ENCODE measurements around the gene BHLHE41.
A peak's percentile ranks its signal among the peaks of the same experiment; 100 is the strongest.

The BHLHE41 gene

DNA sequence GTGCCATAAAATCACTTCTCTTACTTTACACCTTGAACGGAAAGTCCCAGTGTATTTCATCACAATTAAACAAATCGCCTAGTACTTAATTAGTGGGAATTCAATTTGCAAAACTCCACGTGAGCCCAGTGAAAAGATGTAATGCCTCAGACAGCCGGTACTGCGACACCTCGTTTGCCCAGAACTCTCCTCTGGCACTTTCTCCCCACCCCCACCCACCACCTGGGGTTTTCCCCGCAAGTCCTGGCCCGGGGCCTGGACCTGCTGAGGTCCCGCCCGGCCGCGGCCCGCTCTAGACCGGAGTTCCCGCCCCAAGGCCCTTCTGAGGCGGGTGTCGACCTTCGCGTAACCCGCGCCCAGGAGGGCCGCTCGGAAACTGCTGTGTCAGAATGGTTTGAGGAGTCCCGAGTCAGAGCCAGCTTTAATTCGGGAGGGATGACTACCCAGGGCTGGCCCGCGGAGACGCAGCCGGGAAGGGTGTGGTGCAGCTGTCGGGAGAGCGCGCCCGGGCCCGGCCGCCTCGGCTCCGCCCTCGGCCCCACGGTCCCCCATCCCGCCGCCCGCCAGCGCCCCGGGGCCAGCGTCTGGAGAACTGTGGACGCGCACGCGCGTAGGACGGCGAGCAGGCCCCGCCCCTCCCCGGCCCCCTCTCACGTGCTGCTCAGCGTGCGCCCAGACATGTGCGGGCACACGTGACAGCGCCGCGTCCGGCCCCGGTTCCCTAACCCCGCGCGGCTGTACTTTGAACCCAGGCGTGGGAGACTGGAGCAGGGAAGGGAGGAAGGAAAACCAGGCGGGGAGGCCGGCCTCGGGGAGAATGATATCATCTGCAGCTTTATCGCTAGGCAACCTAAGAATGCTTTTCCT is 10.8 kb downstream of the BHLHE41 start:
- peak; percentile 92 for DNase-seq (ENCODE audit: low spot score)

DNA sequence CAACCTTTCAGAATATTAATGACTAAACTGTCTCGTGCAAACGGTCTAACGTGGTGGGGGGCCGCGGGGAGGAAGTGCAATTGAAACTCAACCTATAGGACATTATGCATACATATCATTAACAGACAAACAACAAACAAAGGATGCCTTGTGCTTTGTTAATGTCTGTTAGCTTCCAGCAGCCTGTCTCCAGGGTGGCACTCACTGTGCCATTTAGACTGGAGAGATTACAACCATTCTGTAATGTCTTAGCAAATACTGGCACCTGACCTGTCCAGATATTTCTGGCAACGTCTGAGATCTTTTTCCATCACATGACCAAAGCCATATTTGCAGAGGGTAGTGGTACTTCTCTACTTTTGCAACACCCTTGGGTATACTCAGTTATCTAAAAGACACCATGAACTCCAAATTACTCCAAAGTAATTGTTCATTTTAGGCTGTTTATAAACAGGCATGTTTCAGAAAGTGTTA is 11.6 kb downstream of the BHLHE41 start:
- no peak for DNase-seq (ENCODE audit: low spot score)

DNA sequence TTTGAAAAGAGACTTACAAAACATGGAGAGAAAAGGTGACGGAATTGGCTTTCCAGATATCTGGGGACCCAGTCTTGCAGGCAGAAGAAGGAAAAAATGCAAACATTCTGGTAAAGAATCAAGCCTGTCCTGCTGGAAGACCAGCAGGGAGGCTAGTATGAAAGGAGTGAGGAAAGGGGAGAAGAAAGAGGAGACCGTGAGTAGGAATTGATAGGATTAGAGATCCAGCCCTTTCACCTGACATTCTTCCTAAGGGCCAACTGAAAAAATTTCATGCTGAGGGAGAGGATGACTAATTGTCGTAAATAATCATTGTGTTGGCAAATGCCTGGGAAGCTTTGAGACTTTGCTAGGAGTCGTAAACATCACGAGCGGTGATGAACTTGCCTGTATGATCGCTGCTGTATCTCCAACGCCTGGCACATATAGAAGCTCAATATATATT is 12.1 kb downstream of the BHLHE41 start:
- no peak for DNase-seq (ENCODE audit: low spot score)

DNA sequence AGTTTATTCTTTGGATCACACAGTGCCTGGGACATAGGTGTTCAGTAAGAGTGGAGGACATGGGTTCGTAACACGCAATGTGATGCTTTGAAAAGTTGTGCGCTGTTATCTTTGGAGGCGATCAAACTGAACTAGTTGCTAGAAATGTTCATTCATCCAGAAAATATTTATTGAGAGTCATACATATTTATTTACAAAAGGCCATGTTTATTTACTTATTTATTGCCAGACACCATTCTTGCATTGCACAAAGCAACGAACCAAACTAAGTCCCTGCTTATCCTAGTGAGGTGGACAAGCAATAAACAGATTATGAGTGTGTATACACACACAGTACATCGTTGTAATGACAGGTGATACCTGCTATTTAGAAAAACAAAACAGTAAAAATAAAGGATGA is 12.6 kb downstream of the BHLHE41 start:
- DNase-seq (ENCODE audit: low spot score): no peak

DNA sequence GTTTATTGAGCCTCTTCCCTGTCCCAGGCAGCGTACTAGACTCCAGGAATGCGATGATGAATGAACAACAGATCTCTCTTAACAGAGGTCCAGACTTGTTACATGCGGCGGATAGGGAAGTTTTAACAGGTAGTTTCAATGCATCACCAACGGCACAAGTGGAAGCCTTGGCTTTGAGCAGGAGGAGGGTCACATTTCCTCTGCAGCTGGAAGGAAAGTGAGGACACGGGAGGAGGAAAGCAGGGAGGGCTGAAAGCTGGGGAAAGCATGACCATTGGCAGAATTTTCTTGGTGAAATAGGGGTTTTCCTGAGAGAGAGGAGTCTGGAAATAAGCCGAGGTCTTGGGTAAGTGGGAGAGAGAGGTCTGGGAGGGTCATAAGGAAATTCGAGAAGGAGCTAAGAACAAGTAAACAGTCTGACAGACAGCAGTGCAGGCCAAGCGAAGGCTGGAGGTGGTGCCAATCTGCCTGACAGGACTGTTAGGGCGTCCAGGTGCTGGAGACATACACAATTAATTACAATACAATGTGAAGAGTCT is 15.4 kb downstream of the BHLHE41 start:
- no peak for DNase-seq (ENCODE audit: low spot score)

DNA sequence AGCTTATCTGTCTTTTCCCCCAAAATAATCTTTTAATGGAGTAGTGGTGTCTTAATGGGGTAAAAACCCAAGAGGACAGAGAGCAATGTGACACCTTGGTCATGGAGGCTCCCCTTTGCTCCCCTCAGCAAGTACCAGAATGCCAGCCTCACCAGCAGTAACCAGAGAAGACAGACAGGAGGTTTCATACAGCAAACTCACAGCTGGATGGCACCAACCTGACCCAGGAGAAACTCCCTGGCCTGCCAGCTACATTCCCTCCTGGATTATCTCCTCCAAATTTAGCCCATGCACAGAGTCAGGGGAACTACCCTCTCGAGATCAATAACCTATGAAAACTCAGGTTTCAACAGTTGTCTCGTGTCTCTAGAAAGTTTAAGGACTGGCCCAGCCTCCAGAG is 15.9 kb downstream of the BHLHE41 start:
- DNase-seq (ENCODE audit: low spot score): no peak

DNA sequence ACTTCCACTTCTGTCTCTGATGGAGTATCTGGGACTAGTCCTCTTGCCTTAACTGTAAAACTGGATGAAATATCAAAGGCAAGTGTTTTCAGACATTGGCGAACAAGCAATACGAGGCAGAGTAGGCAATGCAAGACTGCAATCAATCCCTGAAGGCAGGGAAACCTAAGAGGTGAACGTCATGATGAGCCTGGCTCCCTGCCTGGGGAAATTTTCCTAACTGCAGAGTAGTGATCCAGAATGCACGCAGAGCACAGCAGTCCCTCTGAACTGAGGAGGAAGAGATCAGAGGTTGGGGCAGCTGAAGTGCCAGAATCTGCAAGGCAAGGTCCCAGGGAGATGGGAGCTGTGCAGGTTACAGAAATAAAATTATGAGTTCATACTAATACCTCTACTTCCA is 18.5 kb downstream of the BHLHE41 start:
- no peak for DNase-seq (ENCODE audit: low spot score)

DNA sequence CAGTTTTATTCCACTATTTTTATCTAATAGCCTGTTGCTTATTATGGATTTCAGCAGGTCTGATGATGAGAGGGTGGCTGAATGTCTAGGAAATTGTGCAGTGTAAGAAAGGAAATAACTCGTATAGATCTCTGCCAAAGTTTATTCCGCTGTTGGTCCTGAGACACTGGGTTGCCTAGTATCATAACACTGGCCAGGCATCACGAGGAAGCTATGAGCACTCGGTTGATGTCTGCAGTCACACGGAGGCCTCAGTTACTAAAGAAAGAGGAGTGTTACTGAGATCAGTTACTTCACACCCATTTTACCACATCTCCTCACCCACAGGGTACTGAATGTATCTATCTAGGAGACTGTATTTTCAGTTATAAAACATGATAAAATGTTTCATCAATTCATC is 21.9 kb downstream of the BHLHE41 start:
- no peak for DNase-seq (ENCODE audit: low spot score)

DNA sequence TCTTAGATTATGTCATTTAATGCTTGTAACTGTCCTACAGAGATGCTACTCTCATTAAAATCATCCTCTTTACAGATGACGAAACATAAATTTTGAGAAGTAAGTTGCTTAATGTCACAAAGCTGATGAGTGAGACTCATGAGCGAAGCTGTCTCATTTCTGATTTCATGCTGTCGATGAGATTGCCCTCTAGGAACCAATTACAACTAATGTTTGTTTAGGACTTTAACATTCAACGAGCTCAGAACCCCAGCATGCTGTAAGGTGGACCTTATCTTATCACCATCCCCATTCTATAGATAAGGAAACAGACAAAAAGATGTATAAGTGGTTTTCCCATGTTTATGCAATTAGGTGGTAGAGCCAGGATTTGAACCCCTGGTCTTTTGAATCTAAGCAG is 23.1 kb downstream of the BHLHE41 start:
- DNase-seq (ENCODE audit: low spot score): no peak

DNA sequence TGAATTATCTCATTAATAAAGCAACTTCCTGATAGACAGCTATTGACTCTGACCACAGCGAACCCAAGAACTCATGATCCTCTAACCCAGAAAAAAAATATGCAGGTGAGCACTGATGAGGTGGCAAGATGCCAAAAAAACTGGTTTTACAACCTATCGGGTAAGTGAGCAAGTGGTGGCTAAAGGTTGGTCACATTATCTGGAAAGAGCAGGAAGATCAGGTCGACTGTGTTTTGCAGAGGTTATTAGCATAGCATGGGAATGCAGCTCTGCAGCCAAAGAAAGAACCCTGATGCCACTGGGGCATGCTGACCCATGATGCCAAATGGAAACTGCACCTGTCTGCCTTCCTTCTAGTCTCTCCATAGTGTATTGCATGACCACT is 23.5 kb downstream of the BHLHE41 start:
- DNase-seq (ENCODE audit: low spot score): no peak

DNA sequence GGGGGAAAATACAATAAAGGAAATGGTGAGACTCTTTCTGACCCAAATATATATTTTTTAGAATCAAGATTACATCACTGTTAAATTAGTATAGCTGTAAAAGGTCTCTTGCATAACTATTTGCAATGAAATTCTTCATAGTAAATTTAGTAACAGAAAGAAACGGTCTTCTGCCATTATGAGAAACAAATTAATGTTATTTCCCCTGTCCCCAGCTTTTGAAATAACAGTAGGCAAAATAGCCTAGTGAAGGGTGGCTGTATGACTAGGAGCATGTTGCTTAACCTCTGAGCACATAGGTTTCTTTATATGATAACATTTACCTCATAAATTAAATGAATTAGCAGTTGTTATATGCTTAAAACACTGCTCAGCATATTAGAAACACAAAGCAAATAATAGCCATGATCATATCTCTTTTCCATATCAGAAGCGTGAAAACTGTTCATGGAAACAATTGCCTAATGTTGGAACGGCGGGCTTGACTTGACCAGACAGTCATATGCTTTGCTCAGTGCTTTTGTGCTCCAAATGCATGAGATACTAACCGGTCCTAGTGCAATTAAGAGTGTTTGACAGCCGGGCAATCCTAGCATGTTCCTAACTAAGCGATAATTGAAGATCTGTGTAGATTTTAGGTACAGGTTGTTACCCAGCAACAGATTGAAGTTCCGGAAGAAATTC is 24.0 kb downstream of the BHLHE41 start:
- DNase-seq (ENCODE audit: low spot score): no peak

DNA sequence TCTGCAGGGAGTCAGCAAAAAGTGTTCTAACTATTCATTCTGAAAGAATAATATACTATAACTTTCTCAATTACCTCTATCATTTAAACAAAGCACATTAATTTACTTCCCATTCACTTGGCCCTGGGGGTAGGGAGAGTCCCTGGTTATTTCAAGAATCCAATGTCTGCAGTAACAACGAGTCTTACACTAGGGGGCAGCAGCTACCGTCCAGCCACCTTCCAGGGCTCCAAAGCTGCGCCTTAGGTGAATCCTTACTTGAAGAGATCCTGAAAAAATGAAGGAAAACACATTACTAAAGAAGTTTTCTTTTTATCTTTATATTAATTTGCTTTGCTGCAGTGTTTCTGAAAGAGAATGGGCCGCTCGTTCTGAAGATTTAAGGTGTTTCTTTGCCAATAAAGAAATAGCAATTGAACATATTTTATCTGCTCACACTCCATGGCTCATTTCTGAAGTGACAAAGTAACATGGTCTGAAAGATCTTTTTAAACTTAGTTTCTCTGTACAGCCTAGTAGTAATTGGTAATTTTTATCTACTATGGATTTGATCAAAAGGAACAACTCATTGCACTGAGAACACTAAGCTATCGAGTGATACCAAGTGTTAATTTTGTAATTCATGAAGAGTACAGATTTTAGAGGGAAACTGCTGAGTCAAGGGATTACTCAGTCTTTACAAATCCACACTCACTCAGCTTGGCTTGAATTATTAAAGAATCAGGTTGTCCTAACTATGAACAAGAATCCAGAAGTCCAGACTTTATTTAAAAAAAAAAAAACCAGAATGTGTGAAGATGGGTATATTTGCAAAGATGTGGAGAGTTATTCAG is 27.6 kb downstream of the BHLHE41 start:
- peak; percentile 63 for DNase-seq (ENCODE audit: low spot score)

DNA sequence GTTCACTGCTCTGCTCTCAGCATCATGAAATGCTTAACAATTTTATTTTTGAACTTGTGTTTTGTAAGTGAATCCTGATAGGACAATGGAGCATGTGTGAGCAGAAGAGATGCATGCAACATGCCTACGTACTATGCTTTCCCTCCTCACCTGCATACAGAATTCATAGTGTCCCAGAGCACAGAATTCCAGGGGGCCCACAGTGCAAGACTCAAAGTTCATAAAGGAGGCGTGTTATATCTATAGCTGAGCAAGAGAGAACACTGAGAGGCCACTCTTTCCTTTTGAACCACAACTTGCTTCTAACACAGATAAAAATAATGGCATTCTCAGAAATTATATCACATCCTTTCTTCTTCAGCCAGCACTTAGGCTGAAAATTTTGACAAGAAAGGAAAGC is 28.8 kb downstream of the BHLHE41 start:
- no peak for DNase-seq (ENCODE audit: low spot score)

DNA sequence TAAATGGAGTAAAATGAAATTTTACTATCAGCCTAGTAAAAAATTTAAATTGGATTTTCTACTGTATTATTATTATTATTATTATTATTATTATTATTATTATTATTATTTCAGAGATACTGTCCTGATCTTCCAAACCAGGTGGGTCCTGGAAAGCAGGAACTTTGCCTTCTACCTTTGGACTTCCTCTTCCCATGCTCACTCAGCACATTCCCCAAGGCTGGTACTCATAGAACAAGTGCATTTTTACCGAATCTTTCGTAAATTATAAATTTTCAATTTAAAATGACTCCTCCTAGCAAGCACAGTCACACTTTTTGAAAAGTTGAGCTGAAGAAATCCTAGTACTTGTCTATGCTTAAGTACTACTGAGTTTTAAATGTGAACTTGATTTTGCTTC is 29.7 kb downstream of the BHLHE41 start:
- DNase-seq (ENCODE audit: low spot score): no peak

DNA sequence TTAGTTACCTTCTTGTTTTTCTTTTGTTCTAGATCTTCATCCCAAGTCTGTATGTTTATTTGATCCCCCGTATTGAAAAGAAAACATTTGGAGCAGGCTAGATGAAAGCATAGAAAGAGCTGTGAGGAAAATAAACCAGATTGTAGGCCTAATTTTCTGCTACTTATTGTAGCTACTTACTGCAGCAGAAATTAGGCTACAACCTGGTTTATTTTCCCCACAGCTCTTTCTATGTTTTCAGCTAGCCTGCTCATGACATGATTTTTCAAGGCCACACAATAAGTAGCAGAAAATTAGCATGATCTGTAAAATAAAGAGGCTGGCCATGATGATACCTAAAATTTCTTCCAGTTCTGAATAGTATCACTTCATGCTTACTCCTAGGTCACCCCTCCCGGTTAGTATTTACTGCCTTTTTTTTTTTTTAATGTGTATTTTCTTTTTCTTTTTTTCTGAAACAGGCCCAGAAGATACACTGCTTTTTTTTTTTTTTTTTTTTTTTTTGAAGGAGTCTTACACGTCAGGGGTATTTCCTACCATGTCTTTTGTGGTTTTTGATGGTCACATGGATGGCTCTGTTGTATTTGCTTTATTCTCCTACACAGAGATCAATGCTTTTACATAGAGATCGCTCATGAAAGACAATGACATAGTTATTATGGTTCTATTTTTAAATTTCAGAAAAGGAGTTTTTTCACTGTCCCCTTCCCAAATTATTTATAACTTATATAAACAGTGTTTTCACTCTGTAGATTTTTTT is 32.3 kb downstream of the BHLHE41 start:
- no peak for DNase-seq (ENCODE audit: low spot score)

DNA sequence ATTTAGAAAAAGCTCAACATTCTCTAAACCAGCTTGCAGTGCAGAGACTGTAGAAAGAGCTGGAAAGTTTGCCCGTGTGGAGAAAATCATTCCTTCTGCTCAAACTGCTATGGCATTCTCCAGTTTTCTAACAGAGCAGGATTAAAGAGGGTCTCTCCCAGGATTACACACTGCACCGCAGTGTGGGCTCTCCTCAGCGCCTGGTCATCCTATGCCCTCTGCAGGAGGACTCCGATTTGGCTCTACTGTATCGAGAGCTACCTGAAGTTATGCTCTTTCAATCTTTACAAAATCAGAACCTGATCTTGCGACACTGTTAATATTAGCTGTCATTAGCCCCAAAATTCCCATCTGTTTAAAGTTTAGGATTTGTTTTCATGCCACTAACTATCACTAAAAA is 33.0 kb downstream of the BHLHE41 start:
- DNase-seq (ENCODE audit: low spot score): no peak

DNA sequence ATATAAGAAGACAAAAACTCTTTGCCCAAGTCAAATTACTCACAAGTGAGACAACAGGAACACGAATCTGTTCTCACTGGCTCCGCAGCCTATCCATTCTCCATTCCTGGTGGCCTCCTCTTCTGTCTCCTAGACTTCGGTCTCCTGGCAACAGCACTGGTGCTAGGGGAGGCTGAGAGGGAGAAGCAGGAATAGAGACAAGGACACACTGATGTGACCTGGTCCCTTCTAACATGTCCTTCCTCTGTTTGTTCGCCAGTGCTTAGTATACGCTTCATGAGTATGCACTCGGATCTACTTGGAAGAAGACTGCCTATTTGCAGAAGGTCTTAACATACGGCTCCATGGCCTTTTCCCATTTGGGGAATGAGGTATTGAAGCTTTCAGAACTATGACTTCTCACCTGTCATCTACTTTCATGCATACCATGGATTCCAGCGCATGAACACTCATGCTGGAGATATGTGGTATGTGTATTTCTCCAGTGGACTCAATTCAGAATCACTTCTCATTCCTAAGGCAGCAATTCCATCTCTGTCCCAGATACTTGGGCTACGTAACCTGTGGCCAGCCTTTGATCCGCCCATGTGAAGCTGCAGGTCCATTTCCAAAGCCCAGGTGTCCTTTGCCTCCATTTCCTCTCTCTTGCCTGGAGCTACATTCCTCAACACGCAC is 33.9 kb downstream of the BHLHE41 start:
- no peak for DNase-seq (ENCODE audit: low spot score)

DNA sequence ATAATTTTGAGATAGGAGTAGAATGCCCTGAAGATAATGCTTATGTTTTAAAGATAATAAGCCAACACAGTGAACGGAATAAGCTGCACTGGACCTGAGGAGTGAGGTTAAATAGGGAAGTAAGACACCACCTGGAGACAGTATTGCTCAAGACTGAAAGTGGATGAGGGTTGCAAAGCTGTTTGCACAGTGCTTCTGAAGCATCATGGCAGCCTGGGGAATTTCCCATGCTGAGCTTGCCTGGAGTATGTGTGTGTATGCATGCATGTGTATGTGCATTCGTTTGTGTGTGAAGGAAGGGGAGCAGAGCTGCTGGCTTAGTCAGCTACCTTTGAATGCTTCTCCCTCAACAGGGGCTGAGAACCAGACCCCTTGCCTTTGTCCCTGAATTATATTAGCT is 35.8 kb downstream of the BHLHE41 start:
- no peak for DNase-seq (ENCODE audit: low spot score)

DNA sequence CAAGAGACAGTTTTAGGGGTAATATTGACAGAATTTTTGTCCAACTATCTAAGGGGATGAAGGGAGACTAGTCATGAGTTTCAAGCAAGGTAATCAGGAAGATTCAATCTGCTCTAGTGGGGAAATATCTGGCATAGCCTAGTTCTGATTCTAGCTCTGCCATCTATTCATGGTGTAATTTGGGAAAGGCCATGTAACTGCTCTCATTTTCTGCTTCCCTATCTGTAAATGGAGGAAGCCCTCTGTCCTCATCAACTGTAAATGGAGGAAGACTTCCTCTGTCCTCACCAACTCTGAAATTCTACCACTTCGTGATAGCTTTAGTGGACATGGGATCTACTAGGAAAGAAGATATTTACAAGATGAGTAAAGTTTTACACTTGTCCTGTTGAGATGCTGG is 37.9 kb downstream of the BHLHE41 start:
- DNase-seq (ENCODE audit: low spot score): no peak

DNA sequence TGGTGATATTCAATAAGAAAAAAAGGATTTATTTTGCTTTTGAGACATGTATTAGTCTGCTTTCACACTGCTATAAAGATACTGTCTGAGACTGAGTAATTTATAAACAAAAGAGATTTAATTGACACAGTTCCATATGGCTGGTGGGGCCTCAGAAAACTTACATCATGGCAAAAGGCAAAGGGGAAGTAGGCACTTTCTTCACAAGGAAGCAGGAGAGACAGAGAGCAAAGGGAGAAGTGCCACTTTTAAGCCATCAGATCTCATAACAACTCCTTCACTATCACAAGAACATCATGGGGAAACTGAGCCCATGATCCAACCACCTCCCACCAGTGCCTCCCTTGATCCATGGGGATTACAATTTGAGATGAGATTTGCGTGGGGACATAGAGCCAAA is 43.9 kb downstream of the BHLHE41 start:
- DNase-seq (ENCODE audit: low spot score): no peak
